Measurements from ENCODE around the gene SORT1. TPM values are rescaled to one million over a fixed set of nuclear protein-coding genes. Genes with fewer than 3 reads are reported as not detected.
"Not testable (repeated sequence)": the region's sequence is repeated elsewhere in the genome, so short reads cannot be mapped to it uniquely, and the experiment has no call there.

Gene SORT1
- total RNA-seq, 1 donor from 2014 or later = 30.9 TPM

GRCh38 chr1:109396871-109397580 is 692 bp downstream of the SORT1 start:
- DNase-seq = no peak

GRCh38 chr1:109396513-109396839 is 1.2 kb downstream of the SORT1 start:
- DNase-seq = no peak

GRCh38 chr1:109395602-109396512 is 1.9 kb downstream of the SORT1 start:
- DNase-seq = no peak

GRCh38 chr1:109395282-109395599 is 2.5 kb downstream of the SORT1 start:
- not testable (repeated sequence) for DNase-seq

- DNase-seq = no peak
These were observed 3.0 kb downstream of the SORT1 start for GRCh38 chr1:109394591-109395281.

- DNase-seq = no peak
These were observed 4.0 kb downstream of the SORT1 start for GRCh38 chr1:109393617-109394233.

GRCh38 chr1:109392788-109393616 is 4.7 kb downstream of the SORT1 start:
- peak; percentile 30 for DNase-seq

GRCh38 chr1:109392037-109392787 is 5.5 kb downstream of the SORT1 start:
- DNase-seq = no peak

GRCh38 chr1:109391626-109392025 is 6.1 kb downstream of the SORT1 start:
- DNase-seq = no peak

- DNase-seq = no peak
These were observed 6.6 kb downstream of the SORT1 start for GRCh38 chr1:109391157-109391556.

- no peak for DNase-seq
These were observed 7.9 kb downstream of the SORT1 start for GRCh38 chr1:109389638-109390341.

- DNase-seq = no peak
These were observed 8.7 kb downstream of the SORT1 start for GRCh38 chr1:109388884-109389637.

GRCh38 chr1:109388208-109388711 is 9.5 kb downstream of the SORT1 start:
- DNase-seq = no peak

- no peak for DNase-seq
These were observed 11.5 kb downstream of the SORT1 start for GRCh38 chr1:109386054-109386717.

- no peak for DNase-seq
These were observed 12.3 kb downstream of the SORT1 start for GRCh38 chr1:109385417-109385816.

GRCh38 chr1:109383854-109384253 is 13.9 kb downstream of the SORT1 start:
- no peak for DNase-seq

GRCh38 chr1:109383087-109383779 is 14.5 kb downstream of the SORT1 start:
- DNase-seq = no peak

GRCh38 chr1:109381573-109381972 is 16.1 kb downstream of the SORT1 start:
- DNase-seq = no peak

Data from skin of body (tissue), 2 donors.